T-helper 2 cell treated with Interferon-gamma antibody and Interleukin-4, amounts not matched to agents 5 μg/mL and 100 μg/mL, for 36 hours (primary cell): ENCODE data around the gene AZI2.
A peak's percentile ranks its signal among the peaks of the same experiment; 100 is the strongest.

ENCODE experiments used
- DNase-seq: peaks from one replicate; pipeline ENCODE4 v3.0.0; 2021; ENCODE audit warnings: low spot score
- H3K27ac Mint-ChIP-seq: one replicate; pipeline ENCODE4 v1.8.0; 2021; ENCODE audit warnings: mild to moderate bottlenecking, mixed read lengths
- H3K27me3 Mint-ChIP-seq: one replicate; pipeline ENCODE4 v1.8.0; 2021; ENCODE audit warnings: low read depth, mixed read lengths
- H3K36me3 Mint-ChIP-seq: one replicate; pipeline ENCODE4 v1.8.0; 2021; ENCODE audit warnings: low read depth, mixed read lengths
- H3K4me1 Mint-ChIP-seq: one replicate; pipeline ENCODE4 v1.8.0; 2021; ENCODE audit warnings: low read depth, mixed read lengths
- H3K4me3 Mint-ChIP-seq: one replicate; pipeline ENCODE4 v1.8.0; 2022; ENCODE audit warnings: mild to moderate bottlenecking, moderate library complexity, mixed read lengths
- H3K9me3 Mint-ChIP-seq: one replicate; pipeline ENCODE4 v1.8.0; 2021; ENCODE audit warnings: mixed read lengths

The AZI2 gene

GRCh38 chr3:28348629-28349468, at the start of gene AZI2, which contains the start of gene ZCWPW2:
TSS of gene AZI2 (minus strand) at chr3:28348824. CDS start at chr3:28340617, 8,207 bp downstream.
TSS of gene ZCWPW2 (plus strand) at chr3:28348721. CDS start at chr3:28413069, 64,348 bp downstream.
- Mint-ChIP-seq H3K36me3 (peaks cover 38% of the 10 kb centered on the region), H3K4me1 (peaks cover 49% of the 10 kb centered on the region), H3K4me3 (peak within 1 kb of the TSS; percentile 98), H3K27me3 (no peaks in the 10 kb centered on the region), H3K9me3 (peaks cover 10% of the 10 kb centered on the region), H3K27ac (peak within 1 kb of the TSS; percentile 95)
- DNase-seq = peak; percentile 93

- H3K4me3 Mint-ChIP-seq = no peak overlapping the region
- no peak for DNase-seq
- no peaks in the 10 kb centered on the region for H3K27me3 Mint-ChIP-seq
- H3K9me3 Mint-ChIP-seq = peaks cover 15% of the 10 kb centered on the region
- no peak overlapping the region for H3K27ac Mint-ChIP-seq
- no peaks in the 10 kb centered on the region for H3K4me1 Mint-ChIP-seq
- no peaks in the 10 kb centered on the region for H3K36me3 Mint-ChIP-seq
These were observed 40.4 kb upstream of the AZI2 start for GRCh38 chr3:28388978-28389377.

GRCh38 chr3:28386049-28386448, 37.4 kb upstream of the AZI2 start:
- Mint-ChIP-seq H3K4me1 (no peaks in the 10 kb centered on the region), H3K4me3 (no peak overlapping the region), H3K27me3 (no peaks in the 10 kb centered on the region), H3K36me3 (no peaks in the 10 kb centered on the region), H3K9me3 (no peaks in the 10 kb centered on the region), H3K27ac (no peak overlapping the region)
- no peak for DNase-seq

GRCh38 chr3:28376424-28376823, 27.8 kb upstream of the AZI2 start:
- Mint-ChIP-seq H3K4me1 (no peaks in the 10 kb centered on the region), H3K27ac (no peak overlapping the region), H3K9me3 (no peaks in the 10 kb centered on the region), H3K4me3 (no peak overlapping the region), H3K36me3 (no peaks in the 10 kb centered on the region), H3K27me3 (no peaks in the 10 kb centered on the region)
- no peak for DNase-seq

- H3K27ac Mint-ChIP-seq = peak overlapping the region; percentile 95
- no peaks in the 10 kb centered on the region for H3K27me3 Mint-ChIP-seq
- peaks cover 49% of the 10 kb centered on the region for H3K4me1 Mint-ChIP-seq
- peak overlapping the region; percentile 98 for H3K4me3 Mint-ChIP-seq
- DNase-seq = no peak
- H3K36me3 Mint-ChIP-seq = peaks cover 41% of the 10 kb centered on the region
- H3K9me3 Mint-ChIP-seq = peaks cover 14% of the 10 kb centered on the region
These were observed 911 bp upstream of the AZI2 start for GRCh38 chr3:28349469-28350000.

GRCh38 chr3:28348265-28348628, 377 bp downstream of the AZI2 start:
- H3K4me1 Mint-ChIP-seq = peaks cover 50% of the 10 kb centered on the region

GRCh38 chr3:28347374-28348264, 1.0 kb downstream of the AZI2 start:
- Mint-ChIP-seq H3K4me3 (peak overlapping the region; percentile 98), H3K9me3 (peaks cover 5% of the 10 kb centered on the region), H3K27ac (peak overlapping the region; percentile 95), H3K27me3 (no peaks in the 10 kb centered on the region), H3K4me1 (peaks cover 55% of the 10 kb centered on the region), H3K36me3 (peaks cover 34% of the 10 kb centered on the region)
- DNase-seq = peak; percentile 8

More at GRCh38 chr3:28348265-28348628, 377 bp downstream of the AZI2 start:
- Mint-ChIP-seq H3K27ac (peak overlapping the region; percentile 95), H3K36me3 (peaks cover 33% of the 10 kb centered on the region), H3K9me3 (peaks cover 5% of the 10 kb centered on the region), H3K27me3 (no peaks in the 10 kb centered on the region), H3K4me3 (peak overlapping the region; percentile 98)
- no peak for DNase-seq

GRCh38 chr3:28345690-28346089, 2.9 kb downstream of the AZI2 start:
- H3K36me3 Mint-ChIP-seq = peaks cover 20% of the 10 kb centered on the region
- H3K4me1 Mint-ChIP-seq = peaks cover 48% of the 10 kb centered on the region
- no peak for DNase-seq
- no peaks in the 10 kb centered on the region for H3K9me3 Mint-ChIP-seq
- no peak overlapping the region for H3K4me3 Mint-ChIP-seq
- no peaks in the 10 kb centered on the region for H3K27me3 Mint-ChIP-seq
- no peak overlapping the region for H3K27ac Mint-ChIP-seq

GRCh38 chr3:28343144-28343543, 5.5 kb downstream of the AZI2 start:
- Mint-ChIP-seq H3K27ac (no peak overlapping the region), H3K36me3 (peaks cover 27% of the 10 kb centered on the region), H3K27me3 (no peaks in the 10 kb centered on the region), H3K4me3 (no peak overlapping the region), H3K9me3 (no peaks in the 10 kb centered on the region), H3K4me1 (peaks cover 35% of the 10 kb centered on the region)
- no peak for DNase-seq

GRCh38 chr3:28337230-28337629, 11.4 kb downstream of the AZI2 start:
- no peak overlapping the region for H3K27ac Mint-ChIP-seq
- peaks cover 7% of the 10 kb centered on the region for H3K4me1 Mint-ChIP-seq
- no peaks in the 10 kb centered on the region for H3K9me3 Mint-ChIP-seq
- H3K4me3 Mint-ChIP-seq = no peak overlapping the region
- no peaks in the 10 kb centered on the region for H3K27me3 Mint-ChIP-seq
- DNase-seq = no peak
- H3K36me3 Mint-ChIP-seq = peaks cover 26% of the 10 kb centered on the region

- peaks cover 33% of the 10 kb centered on the region for H3K36me3 Mint-ChIP-seq
- no peak overlapping the region for H3K4me3 Mint-ChIP-seq
- H3K27me3 Mint-ChIP-seq = no peaks in the 10 kb centered on the region
- DNase-seq = no peak
- peaks cover 6% of the 10 kb centered on the region for H3K4me1 Mint-ChIP-seq
- H3K9me3 Mint-ChIP-seq = no peaks in the 10 kb centered on the region
- H3K27ac Mint-ChIP-seq = no peak overlapping the region
These were observed 13.4 kb downstream of the AZI2 start for GRCh38 chr3:28335246-28335645.

- Mint-ChIP-seq H3K4me1 (peaks cover 6% of the 10 kb centered on the region), H3K36me3 (peaks cover 26% of the 10 kb centered on the region), H3K4me3 (no peak overlapping the region), H3K27ac (no peak overlapping the region), H3K27me3 (no peaks in the 10 kb centered on the region), H3K9me3 (no peaks in the 10 kb centered on the region)
- DNase-seq = no peak
These were observed 14.1 kb downstream of the AZI2 start for GRCh38 chr3:28334552-28334951.

GRCh38 chr3:28328188-28329151, 20.2 kb downstream of the AZI2 start:
- Mint-ChIP-seq H3K4me1 (peaks cover 31% of the 10 kb centered on the region), H3K27me3 (no peaks in the 10 kb centered on the region), H3K4me3 (no peak overlapping the region), H3K9me3 (no peaks in the 10 kb centered on the region), H3K27ac (no peak overlapping the region), H3K36me3 (peaks cover 33% of the 10 kb centered on the region)
- no peak for DNase-seq
